ENCODE measurements around the gene KCNC3. TPM values are rescaled to one million over a fixed set of nuclear protein-coding genes. Genes with fewer than 3 reads are reported as not detected.
A peak's percentile ranks its signal among the peaks of the same experiment; 100 is the strongest.
"Not testable (repeated sequence)": the region's sequence is repeated elsewhere in the genome, so short reads cannot be mapped to it uniquely, and the experiment has no call there.

The KCNC3 gene
- total RNA-seq, 2 experiments from 2014 or later = 1.1 to 1.4 TPM

DNA sequence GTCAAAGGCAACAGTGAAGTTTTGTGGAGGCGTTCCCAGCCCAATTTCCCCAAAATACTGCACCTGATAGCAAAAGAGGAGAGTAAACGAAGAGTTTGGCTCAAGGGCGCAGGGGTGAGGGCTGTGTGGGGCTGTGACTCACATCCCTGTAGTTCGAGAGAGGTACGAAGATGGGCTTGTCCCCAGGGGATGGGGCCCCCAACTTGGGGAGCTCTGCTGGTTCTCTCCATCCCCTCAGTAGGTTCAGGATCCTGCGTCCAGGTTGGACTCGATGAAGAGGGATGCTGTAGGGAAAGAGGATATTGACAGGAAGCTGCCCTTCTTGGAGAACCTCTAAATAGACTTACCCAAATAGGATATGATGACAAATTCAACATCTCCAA is 32.8 kb upstream of the KCNC3 start:
- H3K27ac Mint-ChIP-seq = peak overlapping the region; percentile 41
- H3K27me3 Mint-ChIP-seq = peaks cover under 1% of the 10 kb centered on the region
- POLR2A ChIA-PET = no interaction called here
- no peaks in the 10 kb centered on the region for H3K9me3 Mint-ChIP-seq
- peaks cover 54% of the 10 kb centered on the region for H3K4me1 Mint-ChIP-seq
- no peak overlapping the region for H3K4me3 Mint-ChIP-seq
- ATAC-seq (ENCODE audit: low read depth) = no peak
- DNase-seq = peak; percentile 24
- H3K36me3 Mint-ChIP-seq = peaks cover 13% of the 10 kb centered on the region

DNA sequence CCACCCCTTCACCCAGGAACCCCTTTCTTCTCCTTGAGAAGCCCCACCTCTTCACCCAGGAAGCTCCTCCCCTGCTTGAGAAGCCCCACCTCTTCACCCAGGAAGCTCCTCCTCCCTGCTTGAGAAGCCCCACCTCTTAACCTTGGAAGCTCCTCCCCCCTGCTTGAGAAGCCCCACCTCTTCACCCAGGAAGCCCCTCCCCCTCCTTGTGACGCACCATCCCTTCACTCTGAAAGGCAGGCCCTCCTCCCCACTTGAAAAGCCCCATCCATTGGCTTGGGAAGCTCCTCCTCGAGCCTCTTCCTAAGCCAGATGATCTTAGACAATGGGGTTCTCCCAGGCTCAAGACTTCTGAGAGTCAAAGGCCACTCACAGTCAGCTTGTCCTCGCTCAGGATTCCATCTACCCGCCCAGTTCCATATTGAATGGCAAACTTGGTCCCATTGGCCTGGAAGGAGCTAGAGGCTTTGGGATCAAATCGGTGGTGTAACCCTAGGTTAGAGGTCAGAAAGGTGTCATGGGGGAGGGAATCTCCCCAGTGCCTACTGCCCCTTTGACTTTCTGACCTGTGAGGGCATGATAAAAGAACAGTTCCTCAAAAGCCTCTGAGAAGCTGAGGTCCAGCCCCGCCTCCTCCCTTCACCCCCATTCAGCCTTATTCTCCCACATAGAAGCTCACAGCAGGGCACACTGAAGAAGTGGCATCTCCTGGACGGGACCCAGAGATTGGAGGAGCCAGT is 32.3 kb upstream of the KCNC3 start:
- H3K27me3 Mint-ChIP-seq = peaks cover 2% of the 10 kb centered on the region
- peaks cover 13% of the 10 kb centered on the region for H3K36me3 Mint-ChIP-seq
- POLR2A ChIA-PET = no interaction called here
- no peaks in the 10 kb centered on the region for H3K9me3 Mint-ChIP-seq
- DNase-seq (no peak), ATAC-seq (ENCODE audit: low read depth) (no peak)
- H3K4me1 Mint-ChIP-seq = peaks cover 56% of the 10 kb centered on the region
- H3K27ac Mint-ChIP-seq = no peak overlapping the region
- H3K4me3 Mint-ChIP-seq = no peak overlapping the region

GRCh38 chr19:50359328-50359818 is 30.2 kb upstream of the KCNC3 start:
- H3K4me1 Mint-ChIP-seq = peaks cover 42% of the 10 kb centered on the region
- POLR2A ChIA-PET = interaction anchor here (1.5 kb wide), 1 partner anchor 16 kb away, joined by 4 read pairs; no protein-coding TSS in a partner anchor
- DNase-seq (no peak), ATAC-seq (ENCODE audit: low read depth) (no peak)
- H3K27me3 Mint-ChIP-seq = peaks cover 2% of the 10 kb centered on the region
- no peaks in the 10 kb centered on the region for H3K9me3 Mint-ChIP-seq
- peak overlapping the region; percentile 98 for H3K27ac Mint-ChIP-seq
- peak overlapping the region; percentile 93 for H3K4me3 Mint-ChIP-seq
- H3K36me3 Mint-ChIP-seq = peaks cover 13% of the 10 kb centered on the region

GRCh38 chr19:50358483-50359327 is 29.5 kb upstream of the KCNC3 start:
- H3K27me3 Mint-ChIP-seq = peaks cover 2% of the 10 kb centered on the region
- POLR2A ChIA-PET = interaction anchor here (0.6 to 1.9 kb wide), 8 partner anchors 9 to 197 kb away, joined by 3 to 13 read pairs (median 6); partner anchors contain the start of genes GARIN5A, JOSD2 and NR1H2

GRCh38 chr19:50357178-50358100 is 28.3 kb upstream of the KCNC3 start:
- POLR2A ChIA-PET = interaction anchor here (0.6 to 2.2 kb wide), 14 partner anchors 8 to 199 kb away, joined by 3 to 19 read pairs (median 6); partner anchors contain the start of genes GARIN5A, JOSD2, KCNC3 and NR1H2
- peak overlapping the region; percentile 93 for H3K4me3 Mint-ChIP-seq
- ATAC-seq (ENCODE audit: low read depth) (peak; percentile 81), DNase-seq (peak; percentile 87)
- H3K36me3 Mint-ChIP-seq = peaks cover 13% of the 10 kb centered on the region
- H3K4me1 Mint-ChIP-seq = peaks cover 32% of the 10 kb centered on the region
- H3K27ac Mint-ChIP-seq = peak overlapping the region; percentile 98
- H3K9me3 Mint-ChIP-seq = no peaks in the 10 kb centered on the region
- peaks cover 2% of the 10 kb centered on the region for H3K27me3 Mint-ChIP-seq

More at GRCh38 chr19:50358483-50359327, 29.5 kb upstream of the KCNC3 start:
- DNase-seq (peak; percentile 88), ATAC-seq (ENCODE audit: low read depth) (peak; percentile 40)
- H3K4me1 Mint-ChIP-seq = peaks cover 40% of the 10 kb centered on the region
- peaks cover 13% of the 10 kb centered on the region for H3K36me3 Mint-ChIP-seq
- no peaks in the 10 kb centered on the region for H3K9me3 Mint-ChIP-seq
- peak overlapping the region; percentile 93 for H3K4me3 Mint-ChIP-seq
- peak overlapping the region; percentile 98 for H3K27ac Mint-ChIP-seq

DNA sequence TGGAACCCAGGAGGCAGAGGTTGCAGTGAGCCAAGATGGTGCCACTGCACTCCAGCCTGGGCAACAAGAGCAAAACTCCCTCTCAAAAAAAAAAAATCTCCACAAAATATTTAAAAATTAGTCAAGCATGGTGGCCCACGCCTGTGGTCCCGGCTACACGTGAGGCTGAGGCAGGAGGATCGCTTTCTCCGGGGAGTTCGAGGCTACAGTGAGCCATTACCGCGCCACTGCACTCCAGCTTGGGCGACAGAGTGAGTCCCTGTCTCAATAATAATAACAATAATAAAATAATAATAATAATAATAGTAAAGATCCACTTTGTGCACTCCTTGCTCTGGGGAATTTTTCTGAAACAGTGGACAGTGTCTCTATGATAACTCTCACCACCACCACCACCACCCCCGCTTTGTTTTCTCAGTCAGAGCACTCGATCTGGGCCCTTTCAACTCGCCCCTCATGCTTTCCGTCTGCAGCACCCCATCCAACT is 27.6 kb upstream of the KCNC3 start:
- ATAC-seq (ENCODE audit: low read depth) (no peak), DNase-seq (no peak)
- H3K4me1 Mint-ChIP-seq = peaks cover 28% of the 10 kb centered on the region
- H3K27me3 Mint-ChIP-seq = peaks cover 2% of the 10 kb centered on the region
- peak overlapping the region; percentile 93 for H3K4me3 Mint-ChIP-seq
- peak overlapping the region; percentile 98 for H3K27ac Mint-ChIP-seq
- POLR2A ChIA-PET = interaction anchor here (0.6 to 2.2 kb wide), 10 partner anchors 10 to 199 kb away, joined by 3 to 19 read pairs (median 7); partner anchors contain the start of genes KCNC3, NR1H2 and POLD1
- no peaks in the 10 kb centered on the region for H3K9me3 Mint-ChIP-seq
- peaks cover 13% of the 10 kb centered on the region for H3K36me3 Mint-ChIP-seq

DNA sequence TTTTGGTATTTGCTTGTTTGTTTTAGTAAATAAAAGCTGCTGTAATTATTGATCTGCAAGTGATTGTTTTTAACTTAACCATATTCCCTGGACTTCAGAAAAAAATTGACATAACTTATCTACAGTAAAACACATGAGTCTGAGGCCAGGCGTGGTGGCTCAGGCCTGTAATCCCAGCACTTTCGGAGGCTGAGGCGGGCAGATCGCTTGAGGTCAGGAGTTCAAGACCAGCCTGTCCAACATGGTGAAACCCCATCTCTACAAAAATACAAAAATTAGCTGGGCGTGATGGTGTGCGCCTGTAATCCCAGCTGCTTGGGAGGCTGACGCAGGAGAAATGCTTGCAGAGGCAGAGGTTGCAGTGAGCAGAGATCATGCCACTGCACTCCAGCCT is 24.3 kb upstream of the KCNC3 start:
- H3K27ac Mint-ChIP-seq; H3K36me3 Mint-ChIP-seq; H3K9me3 Mint-ChIP-seq; POLR2A ChIA-PET; DNase-seq; ATAC-seq (ENCODE audit: low read depth); H3K4me1 Mint-ChIP-seq; H3K4me3 Mint-ChIP-seq; H3K27me3 Mint-ChIP-seq: not testable (repeated sequence)

- H3K27ac Mint-ChIP-seq = no peak overlapping the region
- POLR2A ChIA-PET = no interaction called here
- no peak overlapping the region for H3K4me3 Mint-ChIP-seq
- DNase-seq (no peak), ATAC-seq (ENCODE audit: low read depth) (no peak)
- no peaks in the 10 kb centered on the region for H3K36me3 Mint-ChIP-seq
- peaks cover 5% of the 10 kb centered on the region for H3K4me1 Mint-ChIP-seq
- H3K9me3 Mint-ChIP-seq = no peaks in the 10 kb centered on the region
- peaks cover 2% of the 10 kb centered on the region for H3K27me3 Mint-ChIP-seq
Observed at GRCh38 chr19:50352242-50352641, 23.1 kb upstream of the KCNC3 start.

- Mint-ChIP-seq H3K27ac (no peak overlapping the region), H3K4me1 (peaks cover 17% of the 10 kb centered on the region)
- no peak for ATAC-seq (ENCODE audit: low read depth)
Observed at GRCh38 chr19:50349277-50350057, 20.3 kb upstream of the KCNC3 start.

DNA sequence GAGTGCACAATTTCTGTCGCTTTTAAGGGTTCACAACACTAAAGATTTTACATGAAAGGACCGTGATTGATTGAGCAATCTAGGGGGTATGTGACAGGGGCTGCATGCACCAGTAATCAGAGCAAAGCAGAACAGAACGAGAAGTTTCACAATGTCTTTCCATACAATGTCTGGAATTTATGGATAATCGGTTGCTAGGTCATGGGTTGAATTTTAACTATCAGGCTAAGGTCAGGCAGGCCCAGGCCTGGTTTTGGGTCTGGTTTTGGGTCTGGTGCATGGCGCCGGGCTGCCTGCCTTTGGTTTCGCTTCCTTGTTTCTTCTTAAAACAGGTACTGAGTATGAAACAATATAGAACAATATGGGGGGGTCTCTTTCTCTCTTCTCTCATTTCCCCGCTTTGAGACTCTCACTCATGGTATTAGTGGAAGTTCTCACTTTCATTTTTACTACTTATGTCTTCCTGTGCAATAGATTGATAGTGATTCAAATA is 18.0 kb upstream of the KCNC3 start:
- H3K27me3 Mint-ChIP-seq; POLR2A ChIA-PET; ATAC-seq (ENCODE audit: low read depth); DNase-seq; H3K9me3 Mint-ChIP-seq: not testable (repeated sequence)
- peak overlapping the region; percentile 42 for H3K27ac Mint-ChIP-seq
- peak overlapping the region; percentile 57 for H3K4me3 Mint-ChIP-seq
- peaks cover 15% of the 10 kb centered on the region for H3K36me3 Mint-ChIP-seq
- H3K4me1 Mint-ChIP-seq = peaks cover 19% of the 10 kb centered on the region

More at GRCh38 chr19:50349277-50350057, 20.3 kb upstream of the KCNC3 start:
- H3K27me3 Mint-ChIP-seq = no peaks in the 10 kb centered on the region
- H3K4me3 Mint-ChIP-seq = no peak overlapping the region
- POLR2A ChIA-PET = interaction anchor here (0.9 kb wide), 1 partner anchor 8 kb away, joined by 3 read pairs; no protein-coding TSS in a partner anchor
- H3K9me3 Mint-ChIP-seq = peaks cover 7% of the 10 kb centered on the region
- no peak for DNase-seq
- peaks cover 8% of the 10 kb centered on the region for H3K36me3 Mint-ChIP-seq

GRCh38 chr19:50344661-50345318 is 15.6 kb upstream of the KCNC3 start:
- Mint-ChIP-seq H3K36me3 (peaks cover 17% of the 10 kb centered on the region), H3K27ac (peak overlapping the region; percentile 58), H3K4me3 (peak overlapping the region; percentile 22), H3K4me1 (peaks cover 19% of the 10 kb centered on the region), H3K9me3 (peaks cover 12% of the 10 kb centered on the region), H3K27me3 (no peaks in the 10 kb centered on the region)
- POLR2A ChIA-PET = interaction anchor here (2.2 kb wide), 1 partner anchor 11 kb away, joined by 9 read pairs; no protein-coding TSS in a partner anchor
- ATAC-seq (ENCODE audit: low read depth) (no peak), DNase-seq (no peak)

Data from activated naive CD8-positive, alpha-beta T cell treated with anti-CD3 and anti-CD28 coated beads, Interleukin-2, amount 10 ng/mL, durations not matched to agents 7 days and 5 days (primary cell).